HepG2 (cell line): ENCODE results near the gene BCO1. TPM values are rescaled to one million over a fixed set of nuclear protein-coding genes. Genes with fewer than 3 reads are reported as not detected.
A peak's percentile ranks its signal among the peaks of the same experiment; 100 is the strongest.

Experiments
- CCDC6 ChIP-seq: sonication (generic); formaldehyde crosslinking; IDR thresholded peaks from 2 replicates; pipeline ENCODE4 v1.8.1; 2022; ENCODE audit warnings: mild to moderate bottlenecking, missing genetic modification reagents, moderate library complexity
- EED ChIP-seq: sonication (generic); formaldehyde crosslinking; IDR thresholded peaks from 2 replicates; pipeline ENCODE4 v1.5.0; 2020; ENCODE audit warnings: mild to moderate bottlenecking, missing genetic modification reagents
- ELF3 ChIP-seq: IDR thresholded peaks from 2 replicates; pipeline ENCODE4 v1.6.1; 2016; ENCODE audit warnings: missing genetic modification reagents, missing compliant biosample characterization
- HNF4G ChIP-seq, 2 experiments: sonication (generic) in 1 of 2; formaldehyde crosslinking in 1 of 2; IDR thresholded peaks; 2 replicates each; pipeline versions ENCODE4 v1.4.0 to v1.6.1; 2011 to 2020; ENCODE audit warnings: borderline replicate concordance in 2 of 2, low read depth in 2 of 2, mild to moderate bottlenecking in 2 of 2, low read length in 1 of 2, missing genetic modification reagents in 1 of 2, moderate library complexity in 1 of 2
- MAFK ChIP-seq, 2 experiments: IDR thresholded peaks in 1 of 2; conservative IDR thresholded peaks in 1 of 2; 2 replicates each; pipeline ENCODE4 v1.6.1; 2011; ENCODE audit warnings: improper control_type of control experiment in 2 of 2, low read length in 2 of 2
- MAZ ChIP-seq, 2 experiments: sonication (generic) in 1 of 2; formaldehyde crosslinking in 1 of 2; IDR thresholded peaks; 2 replicates each; pipeline versions ENCODE4 v1.5.0 to v1.6.1; 2012 to 2020; ENCODE audit warnings: low read depth in 2 of 2, mild to moderate bottlenecking in 2 of 2, borderline replicate concordance in 1 of 2, improper control_type of control experiment in 1 of 2, low read length in 1 of 2, missing genetic modification reagents in 1 of 2, moderate library complexity in 1 of 2
- RXRB ChIP-seq: IDR thresholded peaks from 2 replicates; pipeline ENCODE4 v1.6.1; 2016; ENCODE audit warnings: borderline replicate concordance, missing genetic modification reagents, missing compliant biosample characterization
- SIN3A ChIP-seq: IDR thresholded peaks from 2 replicates; pipeline ENCODE4 v1.6.1; 2011; ENCODE audit warnings: low read depth, mild to moderate bottlenecking, control low read depth, low read length, borderline replicate concordance
- TSC22D2 ChIP-seq: sonication (generic); formaldehyde crosslinking; IDR thresholded peaks from 2 replicates; pipeline ENCODE4 v1.5.1; 2020; ENCODE audit warnings: missing genetic modification reagents, mild to moderate bottlenecking, borderline replicate concordance
- ZBTB21 ChIP-seq: sonication (generic); formaldehyde crosslinking; IDR thresholded peaks from 2 replicates; pipeline ENCODE4 v1.4.0; 2020; ENCODE audit warnings: missing genetic modification reagents
- ZC3H13 ChIP-seq: sonication (generic); formaldehyde crosslinking; IDR thresholded peaks from 2 replicates; pipeline ENCODE4 v1.8.1; 2023; ENCODE audit warnings: mild to moderate bottlenecking, missing genetic modification reagents, moderate library complexity
- polyA plus RNA-seq, 8 experiments: library from polyadenylated mRNA; depleted of rRNA in 3 of 8; stranded (reverse) in 7 of 8; unstranded in 1 of 8; fragments of >200 nt; fragmentation: Illumina TruSeq in 4 of 8; extraction: Trizol in 4 of 8; gene quantifications; 2 replicates each; pipeline versions ENCODE4 v1.2.1 to v1.2.3, GENCODE V29; 2011 to 2016; ENCODE audit warnings: low read depth in 4 of 8, missing spikeins in 1 of 8, mixed read lengths in 1 of 8; ENCODE audit not compliant: insufficient read depth in 1 of 8
- total RNA-seq, 5 experiments: library from RNA; depleted of rRNA; stranded (reverse); fragments of >200 nt; fragmentation: Illumina TruSeq; extraction: Trizol; gene quantifications; 2 replicates each; pipeline ENCODE4 v1.2.3, GENCODE V29; 2016; ENCODE audit warnings: low read depth in 1 of 5
- TF ChIP-seq, protein P1 (sequence below): IDR thresholded peaks from 2 replicates; pipeline ENCODE4 v1.6.1; 2012; ENCODE audit warnings: low read length, improper control_type of control experiment
- TF ChIP-seq, protein P2 (sequence below): sonication (generic); formaldehyde crosslinking; IDR thresholded peaks from 2 replicates; pipeline ENCODE4 v1.5.1; 2020; ENCODE audit warnings: missing genetic modification reagents, mild to moderate bottlenecking, borderline replicate concordance
- TF ChIP-seq, protein P3 (sequence below): sonication (generic); formaldehyde crosslinking; conservative IDR thresholded peaks from 2 replicates; pipeline ENCODE4 v1.4.0; 2020; ENCODE audit warnings: missing genetic modification reagents
- TF ChIP-seq, protein P4 (sequence below): IDR thresholded peaks from 2 replicates; pipeline ENCODE4 v1.6.1; 2018; ENCODE audit warnings: missing genetic modification reagents, mild to moderate bottlenecking, missing compliant biosample characterization
- TF ChIP-seq, protein P5 (sequence below): IDR thresholded peaks from 2 replicates; pipeline ENCODE4 v1.6.1; 2016; ENCODE audit warnings: low read depth, borderline replicate concordance
- TF ChIP-seq, protein P6 (sequence below): IDR thresholded peaks from 2 replicates; pipeline ENCODE4 v1.6.1; 2016

BCO1 gene
- total and polyA plus RNA-seq, 2 of the 13 experiments (the other 11 are each of a cell fraction or from before 2014, with no cell fraction given): 0.11 TPM; not detected in 1

DNA sequence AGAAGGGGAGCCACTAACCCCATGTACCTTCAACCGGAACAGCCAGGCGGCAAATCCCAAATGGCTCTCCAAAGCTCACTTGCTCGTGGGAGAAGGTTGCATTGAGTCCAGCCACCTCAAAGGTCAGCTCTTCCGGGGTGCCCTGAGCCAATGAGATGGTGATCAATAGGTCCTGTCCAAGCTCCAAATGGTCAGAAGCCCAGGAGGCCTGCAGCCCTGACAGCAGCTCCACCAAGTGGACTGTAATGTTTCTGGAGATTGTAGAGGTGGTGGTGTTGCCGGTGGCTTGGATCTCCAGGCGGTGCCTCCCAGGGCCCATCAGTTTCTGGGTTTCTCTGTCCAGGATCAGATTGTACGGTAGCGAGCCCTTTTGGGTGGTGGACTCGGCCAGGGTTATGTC, 39.9 kb upstream of the BCO1 start (continued):
- TF ChIP-seq, protein P1, sequence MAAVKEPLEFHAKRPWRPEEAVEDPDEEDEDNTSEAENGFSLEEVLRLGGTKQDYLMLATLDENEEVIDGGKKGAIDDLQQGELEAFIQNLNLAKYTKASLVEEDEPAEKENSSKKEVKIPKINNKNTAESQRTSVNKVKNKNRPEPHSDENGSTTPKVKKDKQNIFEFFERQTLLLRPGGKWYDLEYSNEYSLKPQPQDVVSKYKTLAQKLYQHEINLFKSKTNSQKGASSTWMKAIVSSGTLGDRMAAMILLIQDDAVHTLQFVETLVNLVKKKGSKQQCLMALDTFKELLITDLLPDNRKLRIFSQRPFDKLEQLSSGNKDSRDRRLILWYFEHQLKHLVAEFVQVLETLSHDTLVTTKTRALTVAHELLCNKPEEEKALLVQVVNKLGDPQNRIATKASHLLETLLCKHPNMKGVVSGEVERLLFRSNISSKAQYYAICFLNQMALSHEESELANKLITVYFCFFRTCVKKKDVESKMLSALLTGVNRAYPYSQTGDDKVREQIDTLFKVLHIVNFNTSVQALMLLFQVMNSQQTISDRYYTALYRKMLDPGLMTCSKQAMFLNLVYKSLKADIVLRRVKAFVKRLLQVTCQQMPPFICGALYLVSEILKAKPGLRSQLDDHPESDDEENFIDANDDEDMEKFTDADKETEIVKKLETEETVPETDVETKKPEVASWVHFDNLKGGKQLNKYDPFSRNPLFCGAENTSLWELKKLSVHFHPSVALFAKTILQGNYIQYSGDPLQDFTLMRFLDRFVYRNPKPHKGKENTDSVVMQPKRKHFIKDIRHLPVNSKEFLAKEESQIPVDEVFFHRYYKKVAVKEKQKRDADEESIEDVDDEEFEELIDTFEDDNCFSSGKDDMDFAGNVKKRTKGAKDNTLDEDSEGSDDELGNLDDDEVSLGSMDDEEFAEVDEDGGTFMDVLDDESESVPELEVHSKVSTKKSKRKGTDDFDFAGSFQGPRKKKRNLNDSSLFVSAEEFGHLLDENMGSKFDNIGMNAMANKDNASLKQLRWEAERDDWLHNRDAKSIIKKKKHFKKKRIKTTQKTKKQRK: no peak
- TF ChIP-seq RXRB (CRISPR knock-in tag): peak; percentile 44; the same call in 1 of the 2 replicates
- no peak for TF ChIP-seq MAFK (conservative IDR thresholded peaks at IDR 0.05 in 1 of 2, IDR thresholded peaks at IDR 0.05 in 1 of 2; ENCODE audit: low read length in 2 of 2)
- no peak for TF ChIP-seq ZC3H13 (CRISPR knock-in tag)
- TF ChIP-seq, protein P2, sequence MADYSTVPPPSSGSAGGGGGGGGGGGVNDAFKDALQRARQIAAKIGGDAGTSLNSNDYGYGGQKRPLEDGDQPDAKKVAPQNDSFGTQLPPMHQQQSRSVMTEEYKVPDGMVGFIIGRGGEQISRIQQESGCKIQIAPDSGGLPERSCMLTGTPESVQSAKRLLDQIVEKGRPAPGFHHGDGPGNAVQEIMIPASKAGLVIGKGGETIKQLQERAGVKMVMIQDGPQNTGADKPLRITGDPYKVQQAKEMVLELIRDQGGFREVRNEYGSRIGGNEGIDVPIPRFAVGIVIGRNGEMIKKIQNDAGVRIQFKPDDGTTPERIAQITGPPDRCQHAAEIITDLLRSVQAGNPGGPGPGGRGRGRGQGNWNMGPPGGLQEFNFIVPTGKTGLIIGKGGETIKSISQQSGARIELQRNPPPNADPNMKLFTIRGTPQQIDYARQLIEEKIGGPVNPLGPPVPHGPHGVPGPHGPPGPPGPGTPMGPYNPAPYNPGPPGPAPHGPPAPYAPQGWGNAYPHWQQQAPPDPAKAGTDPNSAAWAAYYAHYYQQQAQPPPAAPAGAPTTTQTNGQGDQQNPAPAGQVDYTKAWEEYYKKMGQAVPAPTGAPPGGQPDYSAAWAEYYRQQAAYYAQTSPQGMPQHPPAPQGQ (CRISPR knock-in tag): no peak
- TF ChIP-seq TSC22D2 (CRISPR knock-in tag): no peak
- TF ChIP-seq, protein P3, sequence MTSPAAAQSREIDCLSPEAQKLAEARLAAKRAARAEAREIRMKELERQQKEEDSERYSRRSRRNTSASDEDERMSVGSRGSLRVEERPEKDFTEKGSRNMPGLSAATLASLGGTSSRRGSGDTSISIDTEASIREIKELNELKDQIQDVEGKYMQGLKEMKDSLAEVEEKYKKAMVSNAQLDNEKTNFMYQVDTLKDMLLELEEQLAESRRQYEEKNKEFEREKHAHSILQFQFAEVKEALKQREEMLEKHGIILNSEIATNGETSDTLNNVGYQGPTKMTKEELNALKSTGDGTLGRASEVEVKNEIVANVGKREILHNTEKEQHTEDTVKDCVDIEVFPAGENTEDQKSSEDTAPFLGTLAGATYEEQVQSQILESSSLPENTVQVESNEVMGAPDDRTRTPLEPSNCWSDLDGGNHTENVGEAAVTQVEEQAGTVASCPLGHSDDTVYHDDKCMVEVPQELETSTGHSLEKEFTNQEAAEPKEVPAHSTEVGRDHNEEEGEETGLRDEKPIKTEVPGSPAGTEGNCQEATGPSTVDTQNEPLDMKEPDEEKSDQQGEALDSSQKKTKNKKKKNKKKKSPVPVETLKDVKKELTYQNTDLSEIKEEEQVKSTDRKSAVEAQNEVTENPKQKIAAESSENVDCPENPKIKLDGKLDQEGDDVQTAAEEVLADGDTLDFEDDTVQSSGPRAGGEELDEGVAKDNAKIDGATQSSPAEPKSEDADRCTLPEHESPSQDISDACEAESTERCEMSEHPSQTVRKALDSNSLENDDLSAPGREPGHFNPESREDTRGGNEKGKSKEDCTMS: no peak
- TF ChIP-seq ELF3 (CRISPR knock-in tag): peak; percentile 29; the same call in 1 of the 2 replicates
- peak; percentile 31; the same call in 1 of the 2 replicates for TF ChIP-seq HNF4G (IDR thresholded peaks at IDR 0.05; ENCODE audit: borderline replicate concordance, low read depth, low read length)
- no peak for TF ChIP-seq HNF4G (CRISPR knock-in tag; IDR thresholded peaks at IDR 0.05; ENCODE audit: borderline replicate concordance, low read depth)
- TF ChIP-seq, protein P4, sequence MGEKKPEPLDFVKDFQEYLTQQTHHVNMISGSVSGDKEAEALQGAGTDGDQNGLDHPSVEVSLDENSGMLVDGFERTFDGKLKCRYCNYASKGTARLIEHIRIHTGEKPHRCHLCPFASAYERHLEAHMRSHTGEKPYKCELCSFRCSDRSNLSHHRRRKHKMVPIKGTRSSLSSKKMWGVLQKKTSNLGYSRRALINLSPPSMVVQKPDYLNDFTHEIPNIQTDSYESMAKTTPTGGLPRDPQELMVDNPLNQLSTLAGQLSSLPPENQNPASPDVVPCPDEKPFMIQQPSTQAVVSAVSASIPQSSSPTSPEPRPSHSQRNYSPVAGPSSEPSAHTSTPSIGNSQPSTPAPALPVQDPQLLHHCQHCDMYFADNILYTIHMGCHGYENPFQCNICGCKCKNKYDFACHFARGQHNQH (CRISPR knock-in tag): peak; percentile 39; the same call in 1 of the 2 replicates
- TF ChIP-seq, protein P5, sequence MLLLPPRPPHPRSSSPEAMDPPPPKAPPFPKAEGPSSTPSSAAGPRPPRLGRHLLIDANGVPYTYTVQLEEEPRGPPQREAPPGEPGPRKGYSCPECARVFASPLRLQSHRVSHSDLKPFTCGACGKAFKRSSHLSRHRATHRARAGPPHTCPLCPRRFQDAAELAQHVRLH (CRISPR knock-in tag): 0 out of 2 replicates have a peak, but pooled peaks have one; percentile 39
- TF ChIP-seq MAZ (IDR thresholded peaks at IDR 0.05; ENCODE audit: borderline replicate concordance, low read depth, low read length): no peak
- TF ChIP-seq MAZ (CRISPR knock-in tag; IDR thresholded peaks at IDR 0.05; ENCODE audit: low read depth): 0 out of 2 replicates have a peak, but pooled peaks have one; percentile 42
- no peak for TF ChIP-seq ZBTB21 (CRISPR knock-in tag)
- TF ChIP-seq CCDC6 (CRISPR knock-in tag): 0 out of 2 replicates have a peak, but pooled peaks have one; percentile 27
- TF ChIP-seq SIN3A: 0 out of 2 replicates have a peak, but pooled peaks have one; percentile 34
- 0 out of 2 replicates have a peak, but pooled peaks have one; percentile 32 for TF ChIP-seq EED
- TF ChIP-seq, protein P6, sequence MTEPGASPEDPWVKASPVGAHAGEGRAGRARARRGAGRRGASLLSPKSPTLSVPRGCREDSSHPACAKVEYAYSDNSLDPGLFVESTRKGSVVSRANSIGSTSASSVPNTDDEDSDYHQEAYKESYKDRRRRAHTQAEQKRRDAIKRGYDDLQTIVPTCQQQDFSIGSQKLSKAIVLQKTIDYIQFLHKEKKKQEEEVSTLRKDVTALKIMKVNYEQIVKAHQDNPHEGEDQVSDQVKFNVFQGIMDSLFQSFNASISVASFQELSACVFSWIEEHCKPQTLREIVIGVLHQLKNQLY (CRISPR knock-in tag): 0 out of 2 replicates have a peak, but pooled peaks have one; percentile 17
